ENCODE results near the gene TESK1. TPM values are rescaled to one million over a fixed set of nuclear protein-coding genes. Genes with fewer than 3 reads are reported as not detected.

TESK1 gene
- total and polyA plus RNA-seq, 2 donors (not counting 1 experiment from before 2014, with no cell fraction given) = 43.8 to 94.1 TPM

DNA sequence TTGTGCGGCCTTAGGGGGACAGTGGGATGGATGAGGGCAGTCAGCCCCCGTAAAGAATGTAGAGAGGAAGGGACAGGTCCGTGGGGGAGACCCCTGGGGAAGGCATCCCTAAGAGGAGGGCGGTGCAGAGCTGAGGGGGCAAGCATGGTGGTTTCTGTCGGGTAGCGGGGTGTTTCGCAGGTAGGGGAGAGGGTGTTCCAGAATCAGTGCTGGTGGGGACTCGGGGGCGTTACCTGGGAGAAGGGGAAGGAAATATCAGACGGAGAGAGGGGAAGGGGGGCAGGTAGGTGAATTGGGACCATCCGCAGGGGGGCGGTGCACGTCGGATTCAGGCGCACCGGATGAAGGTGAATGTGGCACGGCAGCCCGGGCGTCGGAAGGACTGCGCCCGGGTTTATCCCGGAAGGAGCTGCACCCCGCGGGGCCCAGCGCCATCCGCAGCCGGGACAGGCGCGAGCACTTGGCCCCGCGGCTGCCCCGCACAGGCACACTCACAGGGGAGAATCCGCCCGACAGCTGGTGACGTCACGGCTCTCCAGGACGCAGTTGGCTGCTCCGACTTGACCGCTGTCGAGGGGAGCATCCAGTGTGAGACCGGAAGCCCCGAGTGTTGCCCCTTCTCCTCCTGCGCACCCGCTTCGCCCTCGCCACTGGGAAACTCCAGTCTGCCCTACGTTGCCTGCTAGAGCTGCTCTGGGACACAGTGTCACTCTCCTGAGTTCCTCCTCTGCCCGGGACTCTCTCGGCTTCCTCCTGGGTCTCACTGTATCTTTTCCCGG, 11.8 kb downstream of the TESK1 start:
- peak overlapping the region; percentile 93 for H3K9ac ChIP-seq (ENCODE audit: low read length)

More for the DNA sequence above, 11.8 kb downstream of the TESK1 start:
- Histone ChIP-seq H3K4me1 (ENCODE audit: control insufficient read depth in 2 of 2, insufficient read depth in 2 of 2, low read length in 2 of 2) (peaks cover 79 to 95% of the 10 kb centered on the region in 2 donors), H3K27me3 (replicated peaks in 1 of 4; ENCODE audit: control extremely low read depth in 1 of 4, control insufficient read depth in 3 of 4, insufficient read depth in 4 of 4, low read length in 3 of 4) (no peaks in the 10 kb centered on the region), H3K4me2 (replicated peaks; ENCODE audit: low read depth, low read length, poor library complexity, severe bottlenecking) (peak overlapping the region; percentile 76), H3K36me3 (replicated peaks in 1 of 2; ENCODE audit: control extremely low read depth in 1 of 2, control insufficient read depth in 1 of 2, extremely low read depth in 1 of 2, insufficient read depth in 2 of 2, low read length in 1 of 2) (peaks cover 8 to 42% of the 10 kb centered on the region in 2 experiments), H2AFZ (ENCODE audit: insufficient read depth, low read depth, low read length, poor library complexity, severe bottlenecking) (peak overlapping the region; percentile 56), H3K9me3 (ENCODE audit: control extremely low read depth in 1 of 3, control insufficient read depth in 2 of 3, insufficient read depth in 1 of 3, low read length in 2 of 3) (no peaks in the 10 kb centered on the region), H3K4me3 (ENCODE audit: control extremely low read depth in 1 of 5, extremely low read depth in 1 of 5, insufficient read depth in 1 of 5, low read depth in 2 of 5, low read length in 4 of 5) (peak overlapping the region; percentile 80 to 91 (median 90)), H4K20me1 (ENCODE audit: control insufficient read depth, insufficient read depth, low read length, poor library complexity, severe bottlenecking) (peaks cover 41% of the 10 kb centered on the region), H3K27ac (ENCODE audit: low read length in 2 of 2) (peak overlapping the region; percentile 95 to 97), H3K79me2 (ENCODE audit: control insufficient read depth, insufficient read depth, low read length) (peaks cover 48% of the 10 kb centered on the region)
- intact Hi-C loops (cut with micrococcal nuclease) = no loop called here
- no peak for TF ChIP-seq EZH2 (IDR thresholded peaks at IDR 0.05; ENCODE audit: borderline replicate concordance, insufficient read depth, low read depth, low read length, poor library complexity, severe bottlenecking)
- TF ChIP-seq, protein P1, sequence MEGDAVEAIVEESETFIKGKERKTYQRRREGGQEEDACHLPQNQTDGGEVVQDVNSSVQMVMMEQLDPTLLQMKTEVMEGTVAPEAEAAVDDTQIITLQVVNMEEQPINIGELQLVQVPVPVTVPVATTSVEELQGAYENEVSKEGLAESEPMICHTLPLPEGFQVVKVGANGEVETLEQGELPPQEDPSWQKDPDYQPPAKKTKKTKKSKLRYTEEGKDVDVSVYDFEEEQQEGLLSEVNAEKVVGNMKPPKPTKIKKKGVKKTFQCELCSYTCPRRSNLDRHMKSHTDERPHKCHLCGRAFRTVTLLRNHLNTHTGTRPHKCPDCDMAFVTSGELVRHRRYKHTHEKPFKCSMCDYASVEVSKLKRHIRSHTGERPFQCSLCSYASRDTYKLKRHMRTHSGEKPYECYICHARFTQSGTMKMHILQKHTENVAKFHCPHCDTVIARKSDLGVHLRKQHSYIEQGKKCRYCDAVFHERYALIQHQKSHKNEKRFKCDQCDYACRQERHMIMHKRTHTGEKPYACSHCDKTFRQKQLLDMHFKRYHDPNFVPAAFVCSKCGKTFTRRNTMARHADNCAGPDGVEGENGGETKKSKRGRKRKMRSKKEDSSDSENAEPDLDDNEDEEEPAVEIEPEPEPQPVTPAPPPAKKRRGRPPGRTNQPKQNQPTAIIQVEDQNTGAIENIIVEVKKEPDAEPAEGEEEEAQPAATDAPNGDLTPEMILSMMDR (IDR thresholded peaks at IDR 0.05) = peak; percentile 21
- DNase-seq = peak; percentile 82
- peak overlapping the region; percentile 86 for H3K4me3 Mint-ChIP-seq
- ChIA-PET POLR2A (interaction anchor here (0.6 to 7.1 kb wide), 11 partner anchors 10 to 575 kb away, joined by 3 to 114 read pairs (median 5); partner anchors contain the start of genes CCDC107, CREB3, RMRP and SIT1), CTCF (interaction anchor here (0.7 to 14.3 kb wide), 19 partner anchors 9 to 265 kb away, joined by 3 to 357 read pairs (median 5); partner anchors contain the start of genes ARHGEF39, CCDC107, CREB3 and RMRP)
- ATAC-seq (ENCODE audit: low read depth) = peak; percentile 11
- peaks cover 94% of the 10 kb centered on the region for H3K4me1 Mint-ChIP-seq
- peak overlapping the region; percentile 86 for H3K27ac Mint-ChIP-seq
- H3K27me3 Mint-ChIP-seq = no peaks in the 10 kb centered on the region
- 6% methylated on average over 51 of the region's 51 CpGs for WGBS (ENCODE audit: insufficient coverage)
- no peaks in the 10 kb centered on the region for H3K9me3 Mint-ChIP-seq (ENCODE audit: insufficient read depth)

All from B cell (primary cell).